Ascending aorta (tissue), 2 donors: ENCODE measurements around the gene FRMPD4. TPM values are rescaled to one million over a fixed set of nuclear protein-coding genes. Genes with fewer than 3 reads are reported as not detected.

Source experiments
- DNase-seq, 2 donors: peaks; one replicate each; pipeline ENCODE4 v3.0.0-alpha.2; 2019; ENCODE audit warnings: low spot score in 2 of 2
- H3K27ac ChIP-seq, 2 donors: fragments of 200-600 bp; sonication (generic); one replicate each; pipeline ENCODE4 v1.5.1; 2016 to 2017; ENCODE audit warnings: mild to moderate bottlenecking in 1 of 2
- H3K27me3 ChIP-seq: fragments of 200-600 bp; sonication (generic); one replicate; pipeline ENCODE4 v1.5.1; 2017
- H3K36me3 ChIP-seq, 2 donors: fragments of 200-600 bp; sonication (generic); one replicate each; pipeline ENCODE4 v1.5.1; 2016
- H3K4me1 ChIP-seq, 2 donors: fragments of 200-600 bp; sonication (generic); one replicate each; pipeline ENCODE4 v1.5.1; 2016 to 2017; ENCODE audit warnings: mild to moderate bottlenecking in 1 of 2
- H3K4me3 ChIP-seq, 2 donors: fragments of 200-600 bp; sonication (generic); one replicate each; pipeline ENCODE4 v1.5.1; 2016 to 2017; ENCODE audit warnings: mild to moderate bottlenecking in 1 of 2
- H3K9me3 ChIP-seq, 2 donors: fragments of 200-600 bp; sonication (generic); one replicate each; pipeline ENCODE4 v1.5.1; 2016
- intact Hi-C: fragments of 100-400 bp; cut with DNase I; formaldehyde crosslinking; loops from one replicate; pipeline ENCODE4 v1.15.1; 2023
- total RNA-seq: library from RNA; depleted of rRNA; stranded (reverse); fragments of >200 nt; gene quantifications from one replicate; pipeline ENCODE4 v1.1.0, GENCODE V29; 2016
- TF ChIP-seq, protein P1 (sequence below), 3 experiments: fragments of 200-600 bp in 2 of 3; fragments of 450-650 bp in 1 of 3; sonication (generic) in 2 of 3; IDR thresholded peaks; one replicate each; pipeline ENCODE4 v1.5.1; 2016 to 2019; ENCODE audit warnings: antibody characterized with exemption in 3 of 3, mild to moderate bottlenecking in 1 of 3, moderate library complexity in 1 of 3

The FRMPD4 gene
- total RNA-seq, 1 donor from 2014 or later: not detected

DNA sequence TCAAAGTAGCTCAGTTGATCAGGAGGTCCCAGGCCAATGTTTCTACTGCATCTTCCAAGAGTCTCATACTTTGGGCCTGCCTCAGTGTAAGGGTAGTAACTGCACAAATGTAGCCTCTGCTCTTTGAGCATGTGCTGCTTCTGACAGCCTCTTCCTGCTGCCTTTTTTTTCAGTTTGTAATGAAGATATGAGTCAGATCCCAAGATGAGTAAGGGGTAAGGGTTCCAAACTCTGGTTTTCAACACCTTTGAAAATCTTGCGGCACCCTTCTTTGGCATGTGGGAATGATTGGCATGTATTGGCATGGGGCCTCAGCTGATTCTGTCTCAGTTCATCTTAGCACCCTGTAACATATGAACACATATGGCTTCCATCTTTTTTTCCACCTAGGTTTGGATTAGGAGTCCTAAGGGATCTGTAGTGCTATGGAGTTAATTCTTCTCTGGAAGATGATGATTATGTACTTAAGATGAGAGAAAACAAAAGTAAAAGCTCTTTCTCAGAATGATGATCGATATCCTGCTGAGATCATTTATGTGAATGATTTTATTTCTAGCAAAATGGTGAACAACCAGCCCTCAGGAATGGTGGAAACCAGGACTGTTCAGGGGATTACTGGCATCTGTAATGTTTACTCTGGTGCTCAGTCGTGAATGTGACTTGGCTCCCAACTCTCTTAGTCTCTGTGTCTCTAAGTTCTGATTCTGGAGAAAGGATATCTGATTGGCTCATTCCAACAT lies 534.3 kb downstream of the FRMPD4 start:
- TF ChIP-seq, protein P1, sequence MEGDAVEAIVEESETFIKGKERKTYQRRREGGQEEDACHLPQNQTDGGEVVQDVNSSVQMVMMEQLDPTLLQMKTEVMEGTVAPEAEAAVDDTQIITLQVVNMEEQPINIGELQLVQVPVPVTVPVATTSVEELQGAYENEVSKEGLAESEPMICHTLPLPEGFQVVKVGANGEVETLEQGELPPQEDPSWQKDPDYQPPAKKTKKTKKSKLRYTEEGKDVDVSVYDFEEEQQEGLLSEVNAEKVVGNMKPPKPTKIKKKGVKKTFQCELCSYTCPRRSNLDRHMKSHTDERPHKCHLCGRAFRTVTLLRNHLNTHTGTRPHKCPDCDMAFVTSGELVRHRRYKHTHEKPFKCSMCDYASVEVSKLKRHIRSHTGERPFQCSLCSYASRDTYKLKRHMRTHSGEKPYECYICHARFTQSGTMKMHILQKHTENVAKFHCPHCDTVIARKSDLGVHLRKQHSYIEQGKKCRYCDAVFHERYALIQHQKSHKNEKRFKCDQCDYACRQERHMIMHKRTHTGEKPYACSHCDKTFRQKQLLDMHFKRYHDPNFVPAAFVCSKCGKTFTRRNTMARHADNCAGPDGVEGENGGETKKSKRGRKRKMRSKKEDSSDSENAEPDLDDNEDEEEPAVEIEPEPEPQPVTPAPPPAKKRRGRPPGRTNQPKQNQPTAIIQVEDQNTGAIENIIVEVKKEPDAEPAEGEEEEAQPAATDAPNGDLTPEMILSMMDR (IDR thresholded peaks at IDR 0.05): no peak
- H3K4me3 ChIP-seq: no peak overlapping the region
- DNase-seq: no peak
- H3K27me3 ChIP-seq: no peaks in the 10 kb centered on the region
- intact Hi-C loops: no loop called here
- no peaks in the 10 kb centered on the region for H3K9me3 ChIP-seq
- no peaks in the 10 kb centered on the region for H3K36me3 ChIP-seq
- H3K27ac ChIP-seq: no peak overlapping the region
- no peaks in the 10 kb centered on the region for H3K4me1 ChIP-seq

DNA sequence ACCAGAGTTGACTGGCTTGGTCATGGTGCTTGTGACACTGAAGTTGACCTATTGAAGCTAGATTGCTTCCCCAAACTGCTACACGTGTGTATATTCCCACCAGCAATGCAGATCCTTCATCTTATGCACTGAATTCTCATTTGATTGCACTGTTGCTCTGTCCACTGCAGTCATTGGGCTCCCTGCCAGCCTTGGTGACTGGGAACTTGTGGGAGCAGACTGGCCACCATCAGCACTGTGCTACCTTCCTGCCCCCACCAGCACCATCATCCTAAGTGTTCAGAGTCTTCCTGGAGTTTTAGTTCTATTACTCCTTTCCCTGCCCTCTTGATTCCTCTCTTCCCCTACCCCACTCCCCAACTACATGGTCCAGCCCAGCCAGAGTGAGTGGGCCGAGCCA lies 535.2 kb downstream of the FRMPD4 start:
- Histone ChIP-seq H3K4me1 (no peaks in the 10 kb centered on the region), H3K9me3 (no peaks in the 10 kb centered on the region), H3K36me3 (no peaks in the 10 kb centered on the region), H3K27ac (no peak overlapping the region), H3K4me3 (no peak overlapping the region), H3K27me3 (no peaks in the 10 kb centered on the region)
- TF ChIP-seq, protein P1 (IDR thresholded peaks at IDR 0.05): no peak
- intact Hi-C loops: no loop called here
- DNase-seq: no peak

DNA sequence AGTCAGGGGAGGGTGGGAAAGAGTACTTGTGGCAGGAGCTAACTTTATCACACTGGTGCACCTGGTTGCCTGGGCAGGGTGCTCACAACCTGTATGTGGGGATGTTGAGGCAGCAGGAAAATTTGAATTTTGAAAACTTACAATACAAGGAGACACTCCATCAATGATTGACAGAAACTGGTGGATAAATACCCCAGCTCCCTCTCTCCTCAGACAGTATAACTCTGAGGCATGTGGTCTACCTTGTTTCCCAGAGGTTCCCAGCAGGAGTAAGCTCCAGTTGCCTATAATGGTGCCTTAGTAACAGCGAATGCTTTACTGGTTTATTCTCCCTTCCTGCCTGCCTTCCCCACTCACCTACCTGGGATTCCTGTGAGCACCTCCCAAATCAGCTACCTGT lies 541.2 kb downstream of the FRMPD4 start:
- no peak for DNase-seq
- no peak overlapping the region for H3K27ac ChIP-seq
- no peaks in the 10 kb centered on the region for H3K27me3 ChIP-seq
- TF ChIP-seq, protein P1 (IDR thresholded peaks at IDR 0.05): no peak
- no peaks in the 10 kb centered on the region for H3K36me3 ChIP-seq
- no peak overlapping the region for H3K4me3 ChIP-seq
- no peaks in the 10 kb centered on the region for H3K4me1 ChIP-seq
- H3K9me3 ChIP-seq: no peaks in the 10 kb centered on the region
- intact Hi-C loops: no loop called here

DNA sequence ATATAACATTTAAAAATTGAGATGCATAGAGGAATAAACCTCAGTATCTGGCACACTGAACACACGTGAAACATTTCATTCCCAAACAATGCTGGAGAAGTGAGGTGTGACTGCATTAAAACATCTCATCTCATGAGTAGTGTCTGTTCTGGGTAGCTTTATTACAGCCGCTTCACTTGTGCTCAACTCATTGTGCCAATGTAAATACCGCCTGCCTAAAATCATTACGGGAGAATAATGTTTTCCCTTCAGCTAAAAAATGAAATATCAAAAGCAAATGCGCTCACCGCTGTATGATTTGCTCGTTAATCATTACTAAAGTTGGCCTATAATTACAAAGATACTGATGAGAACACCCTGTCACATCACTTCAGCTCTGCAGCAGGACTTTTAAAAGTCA lies 542.8 kb downstream of the FRMPD4 start:
- H3K27me3 ChIP-seq: no peaks in the 10 kb centered on the region
- TF ChIP-seq, protein P1 (IDR thresholded peaks at IDR 0.05): no peak
- intact Hi-C loops: no loop called here
- no peak overlapping the region for H3K27ac ChIP-seq
- no peaks in the 10 kb centered on the region for H3K4me1 ChIP-seq
- H3K9me3 ChIP-seq: no peaks in the 10 kb centered on the region
- H3K4me3 ChIP-seq: no peak overlapping the region
- DNase-seq: no peak
- no peaks in the 10 kb centered on the region for H3K36me3 ChIP-seq

DNA sequence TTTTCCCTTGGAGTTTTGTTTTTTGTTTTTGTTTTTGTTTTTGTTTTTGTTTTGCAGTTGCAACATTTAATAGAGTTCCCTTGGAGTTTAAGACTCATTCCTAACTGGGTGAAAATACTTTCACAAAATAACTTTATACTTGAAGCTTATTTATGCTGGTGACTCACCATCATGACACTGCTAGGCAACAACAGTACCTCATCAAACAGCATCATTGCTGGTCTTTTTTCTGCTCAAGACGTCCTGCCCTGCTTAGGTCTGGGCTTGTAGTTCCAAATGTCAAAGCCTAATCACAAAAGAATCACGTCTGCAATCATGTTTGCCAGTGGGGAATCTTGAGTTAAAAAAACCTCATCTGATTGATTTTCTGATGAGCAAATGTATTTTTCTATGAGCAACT lies 547.3 kb downstream of the FRMPD4 start:
- intact Hi-C loops: no loop called here
- H3K4me1 ChIP-seq: no peaks in the 10 kb centered on the region
- no peak overlapping the region for H3K4me3 ChIP-seq
- no peaks in the 10 kb centered on the region for H3K27me3 ChIP-seq
- no peak for DNase-seq
- TF ChIP-seq, protein P1 (IDR thresholded peaks at IDR 0.05): no peak
- no peak overlapping the region for H3K27ac ChIP-seq
- no peaks in the 10 kb centered on the region for H3K36me3 ChIP-seq
- H3K9me3 ChIP-seq: no peaks in the 10 kb centered on the region

DNA sequence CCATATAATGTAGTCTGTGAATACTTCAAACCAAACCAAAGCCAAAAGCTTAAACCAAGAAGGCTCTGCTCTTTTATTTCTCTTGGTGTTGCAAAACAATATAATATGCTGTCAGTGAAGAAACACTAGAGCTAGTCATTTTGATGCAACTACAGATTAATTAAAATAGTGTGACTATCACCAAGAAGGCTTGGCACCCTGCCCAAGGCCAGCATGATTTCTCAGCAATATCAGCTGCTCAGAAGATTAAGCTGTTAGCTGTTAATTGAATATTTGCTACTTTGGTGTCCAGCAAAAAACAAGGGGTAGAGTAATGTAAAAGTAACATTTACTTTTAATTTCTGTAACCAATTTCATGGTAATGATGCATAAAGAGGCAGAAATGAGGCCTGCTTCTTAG lies 548.1 kb downstream of the FRMPD4 start:
- no peaks in the 10 kb centered on the region for H3K36me3 ChIP-seq
- intact Hi-C loops: no loop called here
- no peaks in the 10 kb centered on the region for H3K27me3 ChIP-seq

More for the DNA sequence above, 548.1 kb downstream of the FRMPD4 start:
- TF ChIP-seq, protein P1 (IDR thresholded peaks at IDR 0.05): no peak
- Histone ChIP-seq H3K4me1 (no peaks in the 10 kb centered on the region), H3K4me3 (no peak overlapping the region), H3K27ac (no peak overlapping the region), H3K9me3 (no peaks in the 10 kb centered on the region)
- DNase-seq: no peak
